Cardiac muscle cell (in vitro differentiated cells and primary cell): ENCODE data around the gene IER3. TPM values are rescaled to one million over a fixed set of nuclear protein-coding genes. Genes with fewer than 3 reads are reported as not detected.
A peak's percentile ranks its signal among the peaks of the same experiment; 100 is the strongest.

Experiments used
- DNase-seq, 2 donors: peaks; one replicate each; pipeline versions ENCODE4 v3.0.0 to v3.0.0-alpha.2; 2010 to 2017; ENCODE audit warnings: low read depth in 1 of 2, low spot score in 1 of 2
- H3K27ac ChIP-seq: fragments of 200-600 bp; sonication (generic); 2 replicates; pipeline ENCODE4 v1.5.1; 2016
- H3K27me3 ChIP-seq: fragments of 200-600 bp; sonication (generic); 2 replicates; pipeline ENCODE4 v1.6.0; 2016; ENCODE audit warnings: control low read depth
- H3K36me3 ChIP-seq: fragments of 200-600 bp; sonication (generic); 2 replicates; pipeline ENCODE4 v1.5.1; 2016; ENCODE audit warnings: control low read depth
- H3K4me1 ChIP-seq: fragments of 200-600 bp; sonication (generic); 2 replicates; pipeline ENCODE4 v1.8.1; 2017; ENCODE audit warnings: low read depth, mild to moderate bottlenecking, mixed run types
- H3K4me3 ChIP-seq: fragments of 200-600 bp; sonication (generic); 2 replicates; pipeline ENCODE4 v1.5.1; 2016; ENCODE audit warnings: mild to moderate bottlenecking
- H3K9me3 ChIP-seq: fragments of 200-600 bp; sonication (generic); 2 replicates; pipeline ENCODE4 v1.5.1; 2017; ENCODE audit warnings: low read depth, mild to moderate bottlenecking, control low read depth
- polyA plus RNA-seq: library from polyadenylated mRNA; unstranded; fragments of >200 nt; fragmentation: Nextera tagmentation; extraction: Ambion mirVana; gene quantifications from 2 replicates; pipeline ENCODE4 v1.2.1, GENCODE V29; 2016
- total RNA-seq: library from RNA; depleted of rRNA; stranded (reverse); fragments of >200 nt; gene quantifications from 2 replicates; pipeline ENCODE4 v1.2.3, GENCODE V29; 2016
- TF ChIP-seq, protein P1 (sequence below): IDR thresholded peaks from 2 replicates; pipeline ENCODE4 v1.5.1; 2012; ENCODE audit warnings: low read depth, mild to moderate bottlenecking, low read length

The IER3 gene
- total and polyA plus RNA-seq, 2 experiments from 2014 or later = 20.1 to 45.8 TPM

DNA sequence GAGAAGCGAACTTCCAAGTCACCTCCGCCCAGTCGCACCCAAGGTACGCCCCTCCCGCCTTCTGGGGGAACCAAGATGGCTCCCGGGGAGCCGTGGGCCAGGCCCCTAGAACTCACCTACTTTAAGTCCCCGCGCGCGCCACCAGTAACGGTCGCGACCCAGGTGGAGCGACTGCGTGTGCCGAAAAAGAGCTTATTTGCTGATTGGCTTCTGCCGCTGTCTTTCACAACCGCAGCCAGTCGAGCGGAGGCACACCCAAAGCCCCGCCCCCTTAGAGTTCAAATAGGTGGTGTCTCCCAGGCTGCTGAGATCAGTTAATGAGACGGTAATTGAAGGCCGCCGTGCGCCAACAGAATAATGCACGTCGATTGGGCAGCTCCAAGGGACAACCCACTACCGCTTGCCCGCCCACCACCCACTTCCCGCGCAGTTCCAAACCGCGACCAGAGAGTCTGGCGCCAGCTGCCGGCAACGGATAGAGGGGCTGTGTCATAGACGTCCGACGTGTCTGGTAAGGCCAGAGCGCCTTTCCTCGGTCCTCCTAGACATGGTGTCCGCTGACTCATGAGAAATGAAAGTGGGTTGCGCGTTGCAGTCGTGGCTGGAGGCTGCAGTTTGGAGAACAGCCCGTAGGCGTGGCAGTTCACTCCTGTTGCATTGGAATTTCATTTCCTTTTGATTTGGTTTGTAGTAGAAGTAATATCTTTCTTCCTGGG lies 27.1 kb downstream of the IER3 start, which contains the start of gene MDC1:
Gene MDC1 (minus strand): TSS at position 153 of the 716 bp plus-strand sequence. CDS start 2,106 bp downstream, outside the sequence.
- peak; percentile 100 for DNase-seq
- TF ChIP-seq, protein P1, sequence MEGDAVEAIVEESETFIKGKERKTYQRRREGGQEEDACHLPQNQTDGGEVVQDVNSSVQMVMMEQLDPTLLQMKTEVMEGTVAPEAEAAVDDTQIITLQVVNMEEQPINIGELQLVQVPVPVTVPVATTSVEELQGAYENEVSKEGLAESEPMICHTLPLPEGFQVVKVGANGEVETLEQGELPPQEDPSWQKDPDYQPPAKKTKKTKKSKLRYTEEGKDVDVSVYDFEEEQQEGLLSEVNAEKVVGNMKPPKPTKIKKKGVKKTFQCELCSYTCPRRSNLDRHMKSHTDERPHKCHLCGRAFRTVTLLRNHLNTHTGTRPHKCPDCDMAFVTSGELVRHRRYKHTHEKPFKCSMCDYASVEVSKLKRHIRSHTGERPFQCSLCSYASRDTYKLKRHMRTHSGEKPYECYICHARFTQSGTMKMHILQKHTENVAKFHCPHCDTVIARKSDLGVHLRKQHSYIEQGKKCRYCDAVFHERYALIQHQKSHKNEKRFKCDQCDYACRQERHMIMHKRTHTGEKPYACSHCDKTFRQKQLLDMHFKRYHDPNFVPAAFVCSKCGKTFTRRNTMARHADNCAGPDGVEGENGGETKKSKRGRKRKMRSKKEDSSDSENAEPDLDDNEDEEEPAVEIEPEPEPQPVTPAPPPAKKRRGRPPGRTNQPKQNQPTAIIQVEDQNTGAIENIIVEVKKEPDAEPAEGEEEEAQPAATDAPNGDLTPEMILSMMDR = peak; percentile 31
- H3K4me1 ChIP-seq = peaks cover 6% of the 10 kb centered on the region
- H3K4me3 ChIP-seq = peak within 1 kb of the TSS; percentile 50
- no peaks in the 10 kb centered on the region for H3K9me3 ChIP-seq
- H3K27ac ChIP-seq = peak within 1 kb of the TSS; percentile 93
- H3K27me3 ChIP-seq = no peaks in the 10 kb centered on the region
- H3K36me3 ChIP-seq = peaks cover 18% of the 10 kb centered on the region

DNA sequence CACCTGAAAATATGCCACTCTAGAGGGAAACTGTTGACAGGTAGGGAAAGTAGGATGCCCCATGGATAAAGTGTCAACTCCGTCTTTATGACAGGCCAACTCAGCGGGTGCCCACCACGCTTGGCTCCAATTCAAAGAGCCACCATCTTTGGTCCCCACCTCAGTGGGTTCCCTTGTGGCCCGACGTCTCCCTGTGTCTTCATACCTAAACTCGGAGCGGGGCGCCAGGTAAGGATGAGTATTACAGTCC lies 27.5 kb downstream of the IER3 start:
- TF ChIP-seq, protein P1 = no peak
- no peaks in the 10 kb centered on the region for H3K9me3 ChIP-seq

DNA sequence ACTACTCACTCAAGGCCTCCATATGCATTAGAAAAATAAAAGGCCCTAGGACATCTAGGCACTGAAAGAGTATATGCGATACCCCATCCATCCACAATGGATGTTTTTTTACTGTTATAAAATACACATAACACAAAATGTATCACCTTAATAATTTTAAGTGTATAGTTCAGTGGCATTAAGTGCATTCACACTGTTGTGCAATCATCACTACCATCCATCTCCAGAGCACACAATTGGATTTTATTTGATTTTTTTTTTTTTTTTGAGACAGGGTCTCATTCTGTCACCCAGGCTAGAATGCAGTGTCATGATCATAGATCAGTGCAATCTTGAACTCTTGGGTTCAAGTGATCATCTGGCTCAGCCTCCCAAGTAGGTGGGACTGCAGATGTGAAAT lies 30.1 kb downstream of the IER3 start:
- H3K36me3 ChIP-seq = peaks cover 41% of the 10 kb centered on the region
- H3K27me3 ChIP-seq = no peaks in the 10 kb centered on the region
- no peaks in the 10 kb centered on the region for H3K9me3 ChIP-seq
- TF ChIP-seq, protein P1 = no peak
- H3K27ac ChIP-seq = no peak overlapping the region
- H3K4me1 ChIP-seq = peaks cover 2% of the 10 kb centered on the region
- no peak for DNase-seq
- H3K4me3 ChIP-seq = no peak overlapping the region

More for the DNA sequence above, 27.5 kb downstream of the IER3 start:
- Histone ChIP-seq H3K4me1 (peaks cover 6% of the 10 kb centered on the region), H3K4me3 (peak overlapping the region; percentile 50), H3K27me3 (no peaks in the 10 kb centered on the region), H3K36me3 (peaks cover 23% of the 10 kb centered on the region), H3K27ac (peak overlapping the region; percentile 74)
- no peak for DNase-seq

DNA sequence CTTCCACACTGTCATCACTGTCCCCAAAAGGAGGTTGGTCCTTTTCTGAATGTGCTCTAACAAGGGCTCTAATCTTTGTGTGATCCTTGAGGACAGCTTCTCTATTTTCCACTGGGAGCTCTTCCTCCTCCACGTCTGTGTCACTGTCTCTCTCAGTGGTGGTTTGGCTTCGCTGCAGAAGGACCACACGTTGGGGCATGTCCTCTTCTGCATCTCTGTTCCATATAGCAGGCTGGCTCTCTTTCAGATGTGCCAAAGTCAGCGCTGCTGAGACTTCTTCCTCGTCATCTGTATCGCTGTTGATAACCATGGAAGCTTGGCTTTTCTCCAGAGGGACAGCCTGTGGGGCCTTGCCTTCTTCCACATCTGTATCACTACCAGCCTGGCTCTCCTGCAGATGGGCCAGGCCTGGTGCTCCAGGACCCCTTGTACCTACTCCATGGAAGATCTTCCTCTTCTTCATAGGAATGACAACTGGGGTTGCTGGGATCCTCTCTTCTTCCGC lies 31.9 kb downstream of the IER3 start:
- DNase-seq = no peak
- Histone ChIP-seq H3K27me3 (no peaks in the 10 kb centered on the region), H3K4me1 (no peaks in the 10 kb centered on the region), H3K4me3 (no peak overlapping the region), H3K36me3 (peaks cover 42% of the 10 kb centered on the region), H3K9me3 (no peaks in the 10 kb centered on the region), H3K27ac (no peak overlapping the region)
- TF ChIP-seq, protein P1 = no peak

DNA sequence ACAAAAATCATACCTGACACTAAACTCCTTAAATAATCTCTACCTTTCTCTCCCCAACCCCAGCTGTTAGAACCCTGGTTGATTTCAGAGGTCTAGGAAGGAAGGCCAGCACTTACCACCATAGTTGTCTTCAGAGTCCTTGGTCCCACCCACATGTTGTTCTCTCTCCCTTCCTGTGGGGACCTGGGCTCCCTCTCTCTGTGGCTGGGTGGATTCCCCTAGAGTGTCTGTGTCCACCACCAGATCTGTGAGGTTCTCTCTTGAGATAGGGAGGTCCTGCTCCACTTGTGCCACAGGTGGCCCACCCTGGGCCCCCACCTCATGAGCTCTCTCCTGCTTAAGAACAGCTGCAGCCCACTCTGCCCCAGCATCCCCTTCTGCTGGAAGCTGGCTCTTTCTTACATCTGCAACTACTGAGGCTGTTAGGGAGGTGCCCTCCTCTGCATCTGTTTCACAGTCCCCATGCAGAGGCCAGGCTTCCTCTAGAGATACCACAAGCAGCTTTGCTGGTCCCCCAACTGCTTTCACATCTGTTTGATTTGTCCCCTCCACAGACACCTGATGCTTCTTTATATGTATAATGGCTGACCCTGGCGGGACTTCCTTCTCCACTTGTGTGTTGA lies 32.5 kb downstream of the IER3 start:
- Histone ChIP-seq H3K36me3 (peaks cover 45% of the 10 kb centered on the region), H3K9me3 (no peaks in the 10 kb centered on the region), H3K27me3 (no peaks in the 10 kb centered on the region), H3K4me1 (no peaks in the 10 kb centered on the region), H3K4me3 (no peak overlapping the region), H3K27ac (no peak overlapping the region)
- no peak for DNase-seq
- TF ChIP-seq, protein P1 = no peak
